ENCODE data around the gene CRYBG1. TPM values are rescaled to one million over a fixed set of nuclear protein-coding genes. Genes with fewer than 3 reads are reported as not detected.

The CRYBG1 gene
- total RNA-seq, 1 experiment from 2014 or later = 2.9 TPM

- H3K27ac ChIP-seq (ENCODE audit: low read depth, low read length, poor library complexity, severe bottlenecking) = no peak overlapping the region
- POLR2A ChIA-PET (ENCODE audit: low non-redundant PET) = no interaction called here
Observed at GRCh38 chr6:106508834-106509233, 148.3 kb downstream of the CRYBG1 start.

GRCh38 chr6:106509420-106510089 lies 149.0 kb downstream of the CRYBG1 start:
- Histone ChIP-seq H3K36me3 (ENCODE audit: insufficient read depth, low read length, poor library complexity, severe bottlenecking) (no peaks in the 10 kb centered on the region), H3K27ac (ENCODE audit: low read depth, low read length, poor library complexity, severe bottlenecking) (no peak overlapping the region), H3K4me1 (ENCODE audit: insufficient read depth, low read length, poor library complexity, severe bottlenecking) (peaks cover 23% of the 10 kb centered on the region), H3K27me3 (replicated peaks; ENCODE audit: insufficient read depth, low read depth, low read length, poor library complexity) (peaks cover 22% of the 10 kb centered on the region), H3K9me3 (ENCODE audit: low read depth, low read length, poor library complexity, severe bottlenecking) (no peaks in the 10 kb centered on the region), H3K4me3 (ENCODE audit: low read depth, low read length, poor library complexity, severe bottlenecking) (peak overlapping the region; percentile 59)
- POLR2A ChIA-PET (ENCODE audit: low non-redundant PET) = no interaction called here
- CTCF ChIA-PET = no interaction called here
- no TSS peak for BruUV-seq (replicated peaks)
- DNase-seq (ENCODE audit: low spot score) = no peak
- intact Hi-C loops (cut with micrococcal nuclease; ENCODE audit: unreplicated experiment) = no loop called here
- no peak for TF ChIP-seq EZH2 (IDR thresholded peaks at IDR 0.05; ENCODE audit: borderline replicate concordance, low read depth, low read length, poor library complexity, severe bottlenecking)

More at GRCh38 chr6:106508834-106509233, 148.3 kb downstream of the CRYBG1 start:
- no peak for TF ChIP-seq EZH2 (IDR thresholded peaks at IDR 0.05; ENCODE audit: borderline replicate concordance, low read depth, low read length, poor library complexity, severe bottlenecking)
- Histone ChIP-seq H3K27me3 (replicated peaks; ENCODE audit: insufficient read depth, low read depth, low read length, poor library complexity) (peaks cover 22% of the 10 kb centered on the region), H3K4me1 (ENCODE audit: insufficient read depth, low read length, poor library complexity, severe bottlenecking) (peaks cover 23% of the 10 kb centered on the region), H3K9me3 (ENCODE audit: low read depth, low read length, poor library complexity, severe bottlenecking) (no peaks in the 10 kb centered on the region), H3K4me3 (ENCODE audit: low read depth, low read length, poor library complexity, severe bottlenecking) (no peak overlapping the region), H3K36me3 (ENCODE audit: insufficient read depth, low read length, poor library complexity, severe bottlenecking) (no peaks in the 10 kb centered on the region)
- CTCF ChIA-PET = no interaction called here
- BruUV-seq (replicated peaks) = no TSS peak
- intact Hi-C loops (cut with micrococcal nuclease; ENCODE audit: unreplicated experiment) = no loop called here
- DNase-seq (ENCODE audit: low spot score) = no peak

- no peak overlapping the region for H3K27ac ChIP-seq (ENCODE audit: low read depth, low read length, poor library complexity, severe bottlenecking)
- peaks cover 23% of the 10 kb centered on the region for H3K4me1 ChIP-seq (ENCODE audit: insufficient read depth, low read length, poor library complexity, severe bottlenecking)
- TF ChIP-seq EZH2 (IDR thresholded peaks at IDR 0.05; ENCODE audit: borderline replicate concordance, low read depth, low read length, poor library complexity, severe bottlenecking) (no peak), CTCF (conservative IDR thresholded peaks at IDR 0.05; ENCODE audit: low read depth, low read length) (no peak)
- intact Hi-C loops (cut with micrococcal nuclease; ENCODE audit: unreplicated experiment) = no loop called here
- H3K9me3 ChIP-seq (ENCODE audit: low read depth, low read length, poor library complexity, severe bottlenecking) = no peaks in the 10 kb centered on the region
- H3K4me3 ChIP-seq (ENCODE audit: low read depth, low read length, poor library complexity, severe bottlenecking) = peak overlapping the region; percentile 59
- ChIA-PET POLR2A (ENCODE audit: low non-redundant PET) (no interaction called here), CTCF (no interaction called here)
- H3K27me3 ChIP-seq (replicated peaks; ENCODE audit: insufficient read depth, low read depth, low read length, poor library complexity) = peaks cover 22% of the 10 kb centered on the region
- no peaks in the 10 kb centered on the region for H3K36me3 ChIP-seq (ENCODE audit: insufficient read depth, low read length, poor library complexity, severe bottlenecking)
- BruUV-seq (replicated peaks) = no TSS peak
- peak; percentile 58 for DNase-seq (ENCODE audit: low spot score)
Observed at GRCh38 chr6:106510090-106510970, 149.8 kb downstream of the CRYBG1 start.

GRCh38 chr6:106511288-106512047 lies 151.0 kb downstream of the CRYBG1 start:
- Histone ChIP-seq H3K27ac (ENCODE audit: low read depth, low read length, poor library complexity, severe bottlenecking) (peak overlapping the region; percentile 65), H3K36me3 (ENCODE audit: insufficient read depth, low read length, poor library complexity, severe bottlenecking) (no peaks in the 10 kb centered on the region), H3K9me3 (ENCODE audit: low read depth, low read length, poor library complexity, severe bottlenecking) (no peaks in the 10 kb centered on the region), H3K4me1 (ENCODE audit: insufficient read depth, low read length, poor library complexity, severe bottlenecking) (peaks cover 23% of the 10 kb centered on the region), H3K27me3 (replicated peaks; ENCODE audit: insufficient read depth, low read depth, low read length, poor library complexity) (peaks cover 22% of the 10 kb centered on the region), H3K4me3 (ENCODE audit: low read depth, low read length, poor library complexity, severe bottlenecking) (peak overlapping the region; percentile 59)
- peak; percentile 26 for TF ChIP-seq EZH2 (IDR thresholded peaks at IDR 0.05; ENCODE audit: borderline replicate concordance, low read depth, low read length, poor library complexity, severe bottlenecking)
- no peak for TF ChIP-seq CTCF (conservative IDR thresholded peaks at IDR 0.05; ENCODE audit: low read depth, low read length)
- ChIA-PET CTCF (interaction anchor here (0.6 kb wide), 1 partner anchor 38 kb away, joined by 4 read pairs; no protein-coding TSS in a partner anchor), POLR2A (ENCODE audit: low non-redundant PET) (no interaction called here)
- intact Hi-C loops (cut with micrococcal nuclease; ENCODE audit: unreplicated experiment) = no loop called here
- no TSS peak for BruUV-seq (replicated peaks)
- peak; percentile 53 for DNase-seq (ENCODE audit: low spot score)

Data from A673 (cell line).